Prostate gland (tissue), 2 donors: ENCODE data around the gene TRMU.

Experiments used
- CTCF ChIP-seq, 4 experiments: fragments of 200-600 bp in 2 of 4; fragments of 450-650 bp in 2 of 4; sonication (generic) in 2 of 4; IDR thresholded peaks; 1 replicate in 3 of 4; 2 replicates in 1 of 4; pipeline ENCODE4 v1.5.1; 2016 to 2019; ENCODE audit warnings: antibody characterized with exemption in 4 of 4, mild to moderate bottlenecking in 2 of 4, moderate library complexity in 2 of 4
- POLR2A ChIP-seq: fragments of 450-650 bp; IDR thresholded peaks from one replicate; pipeline ENCODE4 v1.6.1; 2016; ENCODE audit warnings: antibody characterized with exemption, mild to moderate bottlenecking

- TF ChIP-seq CTCF (IDR thresholded peaks at IDR 0.05) = no peak
- TF ChIP-seq POLR2A = no peak
These were observed 23.8 kb downstream of the TRMU start for GRCh38 chr22:46359362-46359761.
